GM18505 (cell line): Measurements from ENCODE around the gene TBC1D24.
"Not testable (repeated sequence)": the region's sequence is repeated elsewhere in the genome, so short reads cannot be mapped to it uniquely, and the experiment has no call there.

Source experiments
- ATAC-seq: cut with Tn5 transposase; IDR thresholded peaks from one replicate; pipeline ENCODE4 v1.9.1; 2021; ENCODE audit not compliant: unreplicated experiment
- POLR2A ChIP-seq: IDR thresholded peaks from 4 replicates; pipeline ENCODE4 v1.6.1; 2011; ENCODE audit warnings: borderline replicate concordance; ENCODE audit not compliant: insufficient read depth, insufficient read length; ENCODE audit errors: extremely low read depth

Gene TBC1D24

GRCh38 chr16:2474877-2475412, at the start of gene TBC1D24:
Gene TBC1D24, plus strand, starts transcription at chr16:2475127. Its CDS starts 21,022 bp downstream, at chr16:2496149.
- peak; percentile 80 for TF ChIP-seq POLR2A
- peak; percentile 47 for ATAC-seq

DNA sequence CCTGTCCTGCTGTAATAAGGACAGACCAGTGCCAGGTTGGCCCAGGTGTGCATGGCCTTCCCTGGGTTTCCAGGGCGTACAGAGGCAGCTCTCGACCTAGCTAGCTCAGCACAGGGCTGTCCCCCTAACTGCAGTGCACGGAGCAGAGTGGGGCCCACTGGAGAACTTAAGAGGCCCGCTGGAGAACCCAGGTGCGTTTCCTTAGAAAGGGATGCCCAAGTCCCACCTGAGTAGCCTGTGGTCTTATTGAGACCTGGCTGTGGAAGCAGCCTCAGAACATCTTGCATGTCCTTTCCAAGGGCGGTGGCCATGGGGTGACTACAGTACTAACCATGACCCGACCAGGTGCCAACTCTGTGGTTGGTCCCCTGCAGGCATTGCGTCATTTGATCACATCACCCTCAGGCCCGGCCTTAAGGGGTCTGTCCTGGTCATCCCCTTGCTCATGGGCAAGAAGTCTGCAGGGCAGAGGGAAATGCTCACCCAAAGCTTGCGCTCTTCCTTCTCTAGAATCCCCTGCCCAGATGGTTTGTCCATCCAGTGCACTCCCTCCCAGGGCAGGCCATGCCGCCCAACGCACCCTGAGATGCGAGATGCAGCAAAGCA, 49.0 kb upstream of the TBC1D24 start:
- no peak for ATAC-seq
- no peak for TF ChIP-seq POLR2A

GRCh38 chr16:2426941-2427361, 48.0 kb upstream of the TBC1D24 start:
- no peak for TF ChIP-seq POLR2A

DNA sequence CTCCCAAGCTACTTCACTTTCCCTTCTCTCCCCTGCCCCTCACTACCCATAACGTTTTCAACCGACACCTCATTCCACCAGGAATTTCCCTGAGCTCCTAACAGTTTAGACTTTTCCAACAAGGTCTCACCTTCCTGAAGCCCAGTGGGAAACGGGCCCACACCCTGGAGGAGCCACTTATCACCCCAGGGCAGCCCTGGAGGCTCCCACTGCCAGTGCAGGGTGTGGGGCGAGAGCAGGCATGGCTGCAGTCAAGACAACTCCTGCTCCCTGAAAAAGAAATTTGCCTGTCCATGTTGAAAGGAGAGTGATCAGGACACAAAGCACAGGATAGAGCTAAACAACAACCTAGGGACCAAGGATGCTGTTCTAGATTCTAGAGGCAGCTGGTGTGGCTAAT, 47.4 kb upstream of the TBC1D24 start:
- no peak for TF ChIP-seq POLR2A
- ATAC-seq = no peak

More at GRCh38 chr16:2426941-2427361, 48.0 kb upstream of the TBC1D24 start:
- ATAC-seq = no peak

DNA sequence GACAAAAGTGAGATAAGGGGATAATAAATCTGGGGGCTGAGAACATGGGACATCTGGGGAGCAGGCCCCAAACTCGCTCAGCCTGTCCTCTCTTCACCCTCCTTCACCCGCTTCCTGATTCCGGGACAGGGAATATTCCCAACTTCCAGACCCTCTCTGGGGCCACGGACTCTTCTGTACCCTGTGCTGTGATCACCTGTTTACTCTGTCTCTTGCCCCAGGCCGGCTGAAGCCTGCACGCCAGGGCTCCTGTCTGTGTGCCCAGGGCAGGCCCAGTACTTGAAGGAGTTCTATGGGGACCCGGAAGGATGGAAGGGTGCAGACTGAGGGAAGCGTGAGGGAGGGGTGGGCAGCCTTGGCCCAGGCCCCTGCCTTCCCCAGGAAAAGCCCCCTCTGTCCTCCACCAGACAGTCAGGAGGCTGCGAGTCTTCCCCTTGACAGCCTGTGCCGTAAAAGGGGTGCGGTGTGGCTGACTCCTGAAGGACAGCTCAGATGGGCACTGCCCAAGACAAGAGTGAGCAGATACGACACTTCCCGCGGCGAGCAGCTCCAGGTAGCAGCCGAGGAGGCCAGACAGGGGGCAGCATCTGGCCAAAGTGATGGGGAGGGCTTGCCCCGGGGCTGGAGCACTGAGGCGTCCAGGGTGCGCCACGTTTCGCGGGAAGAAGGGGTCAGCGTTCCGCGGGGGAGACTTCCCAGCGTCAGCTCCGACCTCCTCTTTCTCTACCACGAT, 46.7 kb upstream of the TBC1D24 start:
- no peak for TF ChIP-seq POLR2A
- ATAC-seq = peak; percentile 7

- TF ChIP-seq POLR2A = no peak
- ATAC-seq = no peak
Measured at GRCh38 chr16:2428784-2429033, 46.2 kb upstream of the TBC1D24 start.

- peak; percentile 75 for TF ChIP-seq POLR2A
- peak; percentile 77 for ATAC-seq
Measured at GRCh38 chr16:2429034-2429770, 45.7 kb upstream of the TBC1D24 start, which contains the start of gene CCNF. Gene CCNF, plus strand, starts transcription at chr16:2429447. Its CDS starts 35 bp downstream, at chr16:2429482.

DNA sequence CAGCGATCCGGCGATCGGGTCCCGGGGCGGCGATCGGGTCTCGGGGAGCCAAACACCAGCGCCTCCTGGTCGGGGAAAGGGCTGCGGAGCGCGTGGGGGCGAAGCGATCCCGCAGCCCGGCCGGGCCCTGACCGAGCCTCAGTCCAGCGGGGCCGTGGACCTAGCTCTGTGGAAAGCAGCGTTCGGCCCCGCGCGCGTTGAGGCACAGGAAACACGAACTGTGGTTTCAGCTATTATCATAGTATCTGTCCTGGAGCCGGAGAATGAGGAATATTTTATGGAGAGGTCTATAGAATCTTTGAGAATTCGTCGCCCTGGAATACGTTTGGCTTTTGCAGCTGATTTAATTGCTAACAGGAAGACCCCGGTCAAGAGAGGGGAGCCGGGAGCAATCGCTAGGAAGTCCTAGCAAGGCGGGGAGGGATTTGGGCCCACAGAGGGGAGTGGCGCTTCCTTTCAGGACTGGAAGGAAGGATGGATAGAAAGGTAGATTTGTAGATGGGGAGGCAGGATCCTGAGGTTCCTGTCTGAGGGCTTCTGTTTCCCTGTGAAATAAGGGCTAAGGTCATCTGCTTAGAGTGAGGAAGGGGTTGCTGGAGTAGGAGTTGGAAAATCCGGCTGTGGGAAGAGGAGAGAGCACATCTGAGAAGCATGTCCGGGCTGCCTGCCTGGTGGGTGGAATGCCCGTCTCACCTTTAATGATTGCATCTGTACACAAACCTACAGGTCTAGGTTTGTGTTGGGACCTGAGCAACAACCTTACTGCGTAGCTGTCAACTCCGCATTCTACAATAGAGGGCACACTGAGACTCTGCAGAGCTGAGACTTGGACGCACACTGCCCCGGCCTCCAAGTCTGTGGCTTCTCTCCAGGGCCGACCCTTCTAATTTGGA, 44.9 kb upstream of the TBC1D24 start:
- TF ChIP-seq POLR2A = no peak
- no peak for ATAC-seq

DNA sequence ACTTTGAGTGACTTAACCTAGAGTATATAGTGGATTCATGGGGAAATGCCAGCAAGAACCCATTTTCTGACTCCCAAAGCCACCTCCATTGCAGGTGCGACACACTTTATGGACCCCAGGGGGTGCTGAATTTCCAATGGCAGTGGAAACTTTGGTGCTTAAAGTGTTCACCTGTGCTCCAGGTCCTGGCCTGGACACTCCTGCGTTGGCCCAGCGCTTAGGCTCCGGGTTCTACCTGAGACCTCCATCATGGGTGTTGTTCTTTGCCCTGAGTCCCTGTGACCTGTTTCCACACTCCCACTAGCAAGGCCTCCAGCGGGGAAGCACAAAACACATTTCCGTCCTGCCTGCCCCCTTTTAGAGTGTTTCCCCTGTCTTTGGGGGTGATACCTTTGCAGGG, 42.6 kb upstream of the TBC1D24 start:
- TF ChIP-seq POLR2A = no peak
- ATAC-seq = no peak

GRCh38 chr16:2432801-2433505, 42.0 kb upstream of the TBC1D24 start:
- ATAC-seq = no peak
- TF ChIP-seq POLR2A = no peak

GRCh38 chr16:2435236-2435635, 39.7 kb upstream of the TBC1D24 start:
- ATAC-seq = not testable (repeated sequence)

GRCh38 chr16:2436110-2436509, 38.8 kb upstream of the TBC1D24 start:
- no peak for ATAC-seq
- TF ChIP-seq POLR2A = no peak
